Tibial nerve (tissue), 3 donors: ENCODE results near the gene NOS1AP.

ENCODE experiments used
- POLR2A ChIP-seq, 2 donors: fragments of 450-650 bp; IDR thresholded peaks; one replicate each; pipeline ENCODE4 v1.6.1; 2017; ENCODE audit warnings: antibody characterized with exemption in 2 of 2, mild to moderate bottlenecking in 2 of 2, moderate library complexity in 2 of 2
- TF ChIP-seq, protein P1 (sequence below), 5 experiments: fragments of 200-600 bp in 3 of 5; fragments of 450-650 bp in 2 of 5; sonication (generic) in 3 of 5; IDR thresholded peaks; one replicate each; pipeline ENCODE4 v1.5.1; 2016 to 2019; ENCODE audit warnings: antibody characterized with exemption in 5 of 5, mild to moderate bottlenecking in 3 of 5, moderate library complexity in 2 of 5

DNA sequence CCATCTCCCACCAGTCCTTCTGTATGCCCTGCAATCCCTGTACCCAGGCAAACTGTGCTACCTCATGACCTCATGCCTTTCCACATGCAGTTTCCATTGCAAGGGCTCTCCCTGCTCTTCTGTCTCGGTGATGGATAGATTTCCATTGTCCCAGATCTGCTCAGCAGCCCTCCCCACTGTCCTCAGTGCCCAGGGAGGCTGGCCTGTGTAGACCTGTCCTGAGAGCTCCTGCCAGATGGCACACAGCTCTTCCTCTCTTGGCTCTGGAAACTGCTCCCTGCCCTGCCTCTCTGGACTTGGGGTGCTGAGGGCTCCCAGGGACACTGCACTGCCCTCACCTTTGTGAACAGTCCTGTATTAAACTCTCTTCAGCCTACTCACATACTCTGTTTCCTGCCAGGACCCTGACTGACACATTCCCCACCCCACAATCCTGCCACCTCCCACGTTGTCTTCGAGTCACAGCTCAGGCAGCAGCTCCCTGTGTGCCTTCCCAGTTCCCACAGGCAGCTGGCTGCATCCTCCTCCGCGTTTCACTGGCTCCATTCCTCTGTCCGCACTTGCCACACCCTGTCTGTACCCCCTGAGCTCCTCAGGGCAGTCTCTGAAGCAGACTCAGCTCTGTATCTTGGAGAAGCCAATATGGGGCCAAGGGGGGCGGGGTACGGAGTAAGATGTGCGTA, 250.1 kb downstream of the NOS1AP start:
- no peak for TF ChIP-seq POLR2A (IDR thresholded peaks at IDR 0.05)
- TF ChIP-seq, protein P1, sequence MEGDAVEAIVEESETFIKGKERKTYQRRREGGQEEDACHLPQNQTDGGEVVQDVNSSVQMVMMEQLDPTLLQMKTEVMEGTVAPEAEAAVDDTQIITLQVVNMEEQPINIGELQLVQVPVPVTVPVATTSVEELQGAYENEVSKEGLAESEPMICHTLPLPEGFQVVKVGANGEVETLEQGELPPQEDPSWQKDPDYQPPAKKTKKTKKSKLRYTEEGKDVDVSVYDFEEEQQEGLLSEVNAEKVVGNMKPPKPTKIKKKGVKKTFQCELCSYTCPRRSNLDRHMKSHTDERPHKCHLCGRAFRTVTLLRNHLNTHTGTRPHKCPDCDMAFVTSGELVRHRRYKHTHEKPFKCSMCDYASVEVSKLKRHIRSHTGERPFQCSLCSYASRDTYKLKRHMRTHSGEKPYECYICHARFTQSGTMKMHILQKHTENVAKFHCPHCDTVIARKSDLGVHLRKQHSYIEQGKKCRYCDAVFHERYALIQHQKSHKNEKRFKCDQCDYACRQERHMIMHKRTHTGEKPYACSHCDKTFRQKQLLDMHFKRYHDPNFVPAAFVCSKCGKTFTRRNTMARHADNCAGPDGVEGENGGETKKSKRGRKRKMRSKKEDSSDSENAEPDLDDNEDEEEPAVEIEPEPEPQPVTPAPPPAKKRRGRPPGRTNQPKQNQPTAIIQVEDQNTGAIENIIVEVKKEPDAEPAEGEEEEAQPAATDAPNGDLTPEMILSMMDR (IDR thresholded peaks at IDR 0.05): no peak
